ENCODE data around the gene TCF23. TPM values are rescaled to one million over a fixed set of nuclear protein-coding genes. Genes with fewer than 3 reads are reported as not detected.
"Not testable (repeated sequence)": the region's sequence is repeated elsewhere in the genome, so short reads cannot be mapped to it uniquely, and the experiment has no call there.

Gene TCF23
- total RNA-seq, 2 donors from 2014 or later = under 0.01 to 0.66 TPM

- WGBS, 2 donors = 54 to 62% methylated on average over 2 of the region's 2 CpGs
Observed at GRCh38 chr2:27115519-27115918, 33.3 kb upstream of the TCF23 start.

GRCh38 chr2:27117995-27118524 is 30.7 kb upstream of the TCF23 start:
- no peak overlapping the region for H3K4me3 ChIP-seq
- no peak for DNase-seq
- intact Hi-C loops (cut with DNase I) = no loop called here
- no peak overlapping the region for H3K27ac ChIP-seq
- ATAC-seq = no peak
- H3K4me1 ChIP-seq = peaks cover 15% of the 10 kb centered on the region
- no peaks in the 10 kb centered on the region for H3K36me3 ChIP-seq (replicated peaks in 1 of 2; ENCODE audit: insufficient read depth in 1 of 2, low read depth in 2 of 2)
- H3K9me3 ChIP-seq = no peaks in the 10 kb centered on the region
- WGBS, 2 donors = 28 to 56% methylated on average over 10 to 14 of the region's 14 CpGs
- H3K27me3 ChIP-seq = peaks cover 0 to 12% of the 10 kb centered on the region in 2 donors
- TF ChIP-seq POLR2A (IDR thresholded peaks at IDR 0.05) (no peak), CTCF (IDR thresholded peaks at IDR 0.05) (no peak)

More at GRCh38 chr2:27115519-27115918, 33.3 kb upstream of the TCF23 start:
- Histone ChIP-seq H3K4me1 (peaks cover 12% of the 10 kb centered on the region), H3K27ac (no peak overlapping the region), H3K36me3 (replicated peaks in 1 of 2; ENCODE audit: insufficient read depth in 1 of 2, low read depth in 2 of 2) (no peaks in the 10 kb centered on the region), H3K9me3 (no peaks in the 10 kb centered on the region), H3K27me3 (peaks cover 0 to 12% of the 10 kb centered on the region in 2 donors), H3K4me3 (no peak overlapping the region)
- no peak for DNase-seq
- ATAC-seq = no peak
- intact Hi-C loops (cut with DNase I) = no loop called here
- TF ChIP-seq CTCF (IDR thresholded peaks at IDR 0.05) (no peak), POLR2A (IDR thresholded peaks at IDR 0.05) (no peak)

GRCh38 chr2:27118525-27119329 is 30.1 kb upstream of the TCF23 start, which contains the start of gene CGREF1:
CGREF1 (minus strand) TSS chr2:27119128; CDS start chr2:27104366, 14,762 bp downstream.
- no peaks in the 10 kb centered on the region for H3K9me3 ChIP-seq
- intact Hi-C loops (cut with DNase I) = no loop called here
- 4 to 41% methylated on average over 5 to 67 of the region's 84 CpGs for WGBS, 2 donors
- no peak within 1 kb of the TSS for H3K4me3 ChIP-seq
- TF ChIP-seq POLR2A (IDR thresholded peaks at IDR 0.05) = no peak
- TF ChIP-seq CTCF (IDR thresholded peaks at IDR 0.05) = no peak
- peak in 1 of 4 donors; percentile 24 for DNase-seq
- peak; percentile 29 for ATAC-seq
- no peaks in the 10 kb centered on the region for H3K36me3 ChIP-seq (replicated peaks in 1 of 2; ENCODE audit: insufficient read depth in 1 of 2, low read depth in 2 of 2)
- H3K27ac ChIP-seq = no peak within 1 kb of the TSS
- H3K4me1 ChIP-seq = peaks cover 21% of the 10 kb centered on the region
- H3K27me3 ChIP-seq = peaks cover 0 to 12% of the 10 kb centered on the region in 2 donors

GRCh38 chr2:27119330-27119670 is 29.5 kb upstream of the TCF23 start:
- H3K4me1 ChIP-seq = peaks cover 27% of the 10 kb centered on the region
- DNase-seq; H3K36me3 ChIP-seq (replicated peaks in 1 of 2; ENCODE audit: insufficient read depth in 1 of 2, low read depth in 2 of 2); H3K9me3 ChIP-seq; ATAC-seq; H3K27ac ChIP-seq; H3K4me3 ChIP-seq; intact Hi-C loops (cut with DNase I): not testable (repeated sequence)
- peaks cover 0 to 12% of the 10 kb centered on the region in 2 donors for H3K27me3 ChIP-seq
- 72 to 78% methylated on average over 8 of the region's 8 CpGs for WGBS, 2 donors

GRCh38 chr2:27121906-27122305 is 26.9 kb upstream of the TCF23 start:
- Histone ChIP-seq H3K36me3 (replicated peaks in 1 of 2; ENCODE audit: insufficient read depth in 1 of 2, low read depth in 2 of 2) (no peaks in the 10 kb centered on the region), H3K4me3 (no peak overlapping the region), H3K4me1 (peaks cover 27% of the 10 kb centered on the region), H3K27ac (no peak overlapping the region), H3K27me3 (peaks cover 0 to 12% of the 10 kb centered on the region in 2 donors), H3K9me3 (no peaks in the 10 kb centered on the region)
- intact Hi-C loops (cut with DNase I) = no loop called here
- no peak for DNase-seq
- TF ChIP-seq CTCF (IDR thresholded peaks at IDR 0.05) (no peak), POLR2A (IDR thresholded peaks at IDR 0.05) (no peak)
- no peak for ATAC-seq
- WGBS, 2 donors = 77 to 79% methylated on average over 2 of the region's 2 CpGs
